HCT116 (cell line): ENCODE data around the gene CASZ1. TPM values are rescaled to one million over a fixed set of nuclear protein-coding genes. Genes with fewer than 3 reads are reported as not detected.

ENCODE experiments used
- ATAC-seq: fragments of 200-7000 bp; cut with Tn5 transposase; 2 replicates; pipeline ENCODE4 v1.9.1; 2020; ENCODE audit warnings: mild to moderate bottlenecking, moderate library complexity
- BruUV-seq: library from RNA; stranded (reverse); fragments of 400-500 nt; replicated peaks from 2 replicates; lab custom pipeline; 2021; lab: Mats Ljungman, UMichigan
- CTCF ChIA-PET: fragments of 300-600 bp; sonication (Branson Sonifier 250); formaldehyde crosslinking; loops from one replicate; lab custom pipeline; 2021; ENCODE audit warnings: antibody characterized with exemption; lab: Charles Lee
- POLR2A ChIA-PET: fragments of 300-600, 350-600 bp; sonication (Branson Sonifier 250); formaldehyde crosslinking; loops from one replicate; lab custom pipeline; 2021; ENCODE audit warnings: antibody characterized with exemption; lab: Charles Lee
- RAD21 ChIA-PET, 2 experiments: fragments of 300-600 bp; sonication (Branson Sonifier 250); formaldehyde crosslinking; loops; one replicate each; lab custom pipeline; 2023; ENCODE audit warnings: low total read pairs in 2 of 2; ENCODE audit not compliant: uncharacterized antibody in 2 of 2, unreplicated experiment in 2 of 2, low non-redundant PET in 1 of 2; lab: Charles Lee
- DNase-seq: peaks from one replicate; pipeline ENCODE4 v3.0.0-alpha.2; 2010; ENCODE audit warnings: low read depth, low spot score
- H2AFZ ChIP-seq: fragments of 200-600 bp; shearing (Covaris generic), sonication (generic); 2 replicates; pipeline ENCODE4 v1.6.1; 2017; ENCODE audit warnings: low read depth, mixed run types, mixed read lengths, antibody characterized with exemption, low read length; ENCODE audit not compliant: poor library complexity, severe bottlenecking
- H3K27ac ChIP-seq: 2 replicates; pipeline ENCODE4 v1.5.1; 2012; ENCODE audit warnings: low read depth, low read length
- H3K27me3 ChIP-seq: fragments of 200-600 bp; sonication (generic); 2 replicates; pipeline ENCODE4 v1.6.1; 2016; ENCODE audit warnings: mixed run types, low read length, mixed read lengths; ENCODE audit not compliant: insufficient read depth
- H3K36me3 ChIP-seq, 2 experiments: fragments of 200-500 bp in 1 of 2; fragments of 200-600 bp in 1 of 2; sonication (Bioruptor generic) in 1 of 2; sonication (generic) in 1 of 2; 2 replicates each; pipeline versions ENCODE4 v1.5.1 to v1.6.1; 2014 to 2016; ENCODE audit warnings: low read length in 2 of 2, inconsistent platforms in 1 of 2, mixed read lengths in 1 of 2, mixed run types in 1 of 2; ENCODE audit not compliant: insufficient read depth in 2 of 2, control insufficient read depth in 1 of 2
- H3K4me1 ChIP-seq, 2 experiments: fragments of 200-600 bp in 1 of 2; sonication (generic) in 1 of 2; 2 replicates each; pipeline versions ENCODE4 v1.5.1 to v1.6.1; 2012 to 2017; ENCODE audit warnings: low read length in 2 of 2, inconsistent platforms in 1 of 2, mild to moderate bottlenecking in 1 of 2, mixed read lengths in 1 of 2, mixed run types in 1 of 2, moderate library complexity in 1 of 2; ENCODE audit not compliant: insufficient read depth in 2 of 2, control insufficient read depth in 1 of 2
- H3K4me2 ChIP-seq: fragments of 200-600 bp; sonication (generic); 2 replicates; pipeline ENCODE4 v1.6.1; 2017; ENCODE audit warnings: mixed run types, low read length, mixed read lengths
- H3K4me3 ChIP-seq, 2 experiments: fragments of 200-600 bp in 1 of 2; sonication (generic) in 1 of 2; replicated peaks in 1 of 2; 2 replicates each; pipeline ENCODE4 v1.5.1; 2011 to 2016; ENCODE audit warnings: low read length in 2 of 2, control low read depth in 1 of 2, low read depth in 1 of 2, mild to moderate bottlenecking in 1 of 2, mixed read lengths in 1 of 2, mixed run types in 1 of 2
- H3K79me2 ChIP-seq: fragments of 200-600 bp; sonication (generic); 2 replicates; pipeline ENCODE4 v1.6.1; 2017; ENCODE audit warnings: mild to moderate bottlenecking, mixed run types, low read length, moderate library complexity, mixed read lengths; ENCODE audit not compliant: insufficient read depth
- H3K9ac ChIP-seq: fragments of 200-600 bp; sonication (generic); 2 replicates; pipeline ENCODE4 v1.6.1; 2016; ENCODE audit warnings: low read length, mixed read lengths
- H3K9me2 ChIP-seq: fragments of 200-600 bp; sonication (generic), shearing (Covaris generic); 2 replicates; pipeline ENCODE4 v1.6.1; 2017; ENCODE audit warnings: mixed run types, mild to moderate bottlenecking, moderate library complexity; ENCODE audit not compliant: insufficient read depth
- H3K9me3 ChIP-seq, 2 experiments: fragments of 200-500 bp in 1 of 2; fragments of 200-600 bp in 1 of 2; sonication (Bioruptor generic) in 1 of 2; sonication (generic) in 1 of 2; 2 replicates each; pipeline ENCODE4 v1.6.1; 2014 to 2017; ENCODE audit warnings: low read length in 2 of 2, mixed read lengths in 2 of 2, inconsistent platforms in 1 of 2, low read depth in 1 of 2, mild to moderate bottlenecking in 1 of 2, mixed run types in 1 of 2, moderate library complexity in 1 of 2; ENCODE audit not compliant: control insufficient read depth in 1 of 2, insufficient read depth in 1 of 2
- H4K20me1 ChIP-seq: fragments of 200-600 bp; sonication (generic), shearing (Covaris generic); 2 replicates; pipeline ENCODE4 v1.6.1; 2017; ENCODE audit warnings: mixed run types, mild to moderate bottlenecking, moderate library complexity; ENCODE audit not compliant: insufficient read depth
- ATF3 ChIP-seq: IDR thresholded peaks from 2 replicates; pipeline ENCODE4 v1.6.1; 2012
- CBX3 ChIP-seq: IDR thresholded peaks from 2 replicates; pipeline ENCODE4 v1.6.1; 2012; ENCODE audit warnings: low read depth
- CEBPB ChIP-seq: IDR thresholded peaks from 2 replicates; pipeline ENCODE4 v1.6.1; 2012; ENCODE audit warnings: low read depth
- CTCF ChIP-seq, 3 experiments: fragments of 200-600 bp in 1 of 3; sonication (generic) in 1 of 3; IDR thresholded peaks in 2 of 3; conservative IDR thresholded peaks in 1 of 3; 2 replicates each; pipeline ENCODE4 v1.5.1; 2012 to 2017; ENCODE audit warnings: low read depth in 2 of 3, low read length in 2 of 3, antibody characterized with exemption in 1 of 3, borderline replicate concordance in 1 of 3, control low read depth in 1 of 3, mild to moderate bottlenecking in 1 of 3, mixed read lengths in 1 of 3, mixed run types in 1 of 3, moderate library complexity in 1 of 3; ENCODE audit not compliant: insufficient read depth in 1 of 3
- EGR1 ChIP-seq: IDR thresholded peaks from 2 replicates; pipeline ENCODE4 v1.6.1; 2012; ENCODE audit warnings: low read depth
- ELF1 ChIP-seq: IDR thresholded peaks from 2 replicates; pipeline ENCODE4 v1.6.1; 2012; ENCODE audit warnings: low read depth, borderline replicate concordance
- EZH2 ChIP-seq: fragments of 200-600 bp; sonication (generic); IDR thresholded peaks from 2 replicates; pipeline ENCODE4 v1.6.1; 2017; ENCODE audit warnings: antibody characterized with exemption, mixed run types
- EZH2phosphoT487 ChIP-seq: fragments of 200-600 bp; IDR thresholded peaks from 2 replicates; pipeline ENCODE4 v1.6.1; 2018; ENCODE audit warnings: antibody characterized with exemption, borderline replicate concordance
- JUND ChIP-seq: IDR thresholded peaks from 2 replicates; pipeline ENCODE4 v1.6.1; 2012
- MAX ChIP-seq: IDR thresholded peaks from 2 replicates; pipeline ENCODE4 v1.6.1; 2012
- POLR2A ChIP-seq: IDR thresholded peaks from 2 replicates; pipeline ENCODE4 v1.7.0; 2011; ENCODE audit warnings: borderline replicate concordance; ENCODE audit not compliant: insufficient read depth, insufficient read length; ENCODE audit errors: extremely low read depth
- POLR2AphosphoS5 ChIP-seq: IDR thresholded peaks from 2 replicates; pipeline ENCODE4 v1.6.1; 2011; ENCODE audit warnings: mild to moderate bottlenecking, low read depth, low read length, moderate library complexity
- RAD21 ChIP-seq: IDR thresholded peaks from 2 replicates; pipeline ENCODE4 v1.6.1; 2012; ENCODE audit warnings: low read depth, mild to moderate bottlenecking
- SIN3A ChIP-seq: IDR thresholded peaks from 2 replicates; pipeline ENCODE4 v1.6.1; 2012; ENCODE audit warnings: low read depth
- SP1 ChIP-seq: IDR thresholded peaks from 2 replicates; pipeline ENCODE4 v1.6.1; 2012; ENCODE audit warnings: low read depth
- SRF ChIP-seq: IDR thresholded peaks from 2 replicates; pipeline ENCODE4 v1.6.1; 2012; ENCODE audit warnings: low read depth
- YY1 ChIP-seq: IDR thresholded peaks from 2 replicates; pipeline ENCODE4 v1.6.1; 2011; ENCODE audit warnings: low read length, low read depth, moderate library complexity, mild to moderate bottlenecking; ENCODE audit not compliant: insufficient replicate concordance; ENCODE audit errors: extremely low read depth
- ZFX ChIP-seq: fragments of 450-650 bp; IDR thresholded peaks from 2 replicates; pipeline ENCODE4 v1.6.1; 2017
- ZNF274 ChIP-seq: fragments of 200-500 bp; sonication (Bioruptor generic); IDR thresholded peaks from 2 replicates; pipeline ENCODE4 v1.6.1; 2014; ENCODE audit warnings: mild to moderate bottlenecking, low read depth, low read length, inconsistent platforms
- intact Hi-C: fragments of 100-400 bp; cut with micrococcal nuclease; formaldehyde crosslinking; loops from 2 replicates; pipeline ENCODE4 v1.10.0; 2022
- total RNA-seq: library from RNA; stranded (reverse); gene quantifications from one replicate; pipeline ENCODE4 v1.2.1, GENCODE V29; 2021; ENCODE audit not compliant: unreplicated experiment

CASZ1 gene
- total RNA-seq, 1 experiment from 2014 or later, result 7.7 TPM

GRCh38 chr1:10709646-10710045, 86.8 kb downstream of the CASZ1 start:
- no peaks in the 10 kb centered on the region for H3K9me3 ChIP-seq
- no peaks in the 10 kb centered on the region for H4K20me1 ChIP-seq
- H2AFZ ChIP-seq, result no peak overlapping the region
- no peak overlapping the region for H3K27ac ChIP-seq
- no TSS peak for BruUV-seq
- ChIA-PET CTCF (no interaction called here), RAD21 (no interaction called here), POLR2A (no interaction called here)
- DNase-seq, result no peak
- H3K27me3 ChIP-seq, result no peaks in the 10 kb centered on the region
- H3K36me3 ChIP-seq, result no peaks in the 10 kb centered on the region
- no peak overlapping the region for H3K4me2 ChIP-seq
- no peaks in the 10 kb centered on the region for H3K79me2 ChIP-seq
- H3K9ac ChIP-seq, result no peak overlapping the region
- TF ChIP-seq ZNF274, result no peak
- no peak for TF ChIP-seq MAX
- no peak for TF ChIP-seq YY1
- TF ChIP-seq CEBPB, result no peak
- no peak for TF ChIP-seq SIN3A
- TF ChIP-seq CTCF (IDR thresholded peaks at IDR 0.05 in 2 of 3, conservative IDR thresholded peaks at IDR 0.05 in 1 of 3; ENCODE audit: borderline replicate concordance in 1 of 3, insufficient read depth in 1 of 3, low read depth in 2 of 3, low read length in 2 of 3), result no peak
- no peak for TF ChIP-seq EGR1
- no peak for TF ChIP-seq POLR2AphosphoS5
- no peak for TF ChIP-seq EZH2
- no peak for TF ChIP-seq SP1
- no peak for TF ChIP-seq ATF3
- TF ChIP-seq SRF, result no peak
- no peak for TF ChIP-seq RAD21
- no peak for TF ChIP-seq JUND
- TF ChIP-seq ELF1, result no peak
- no peak for TF ChIP-seq POLR2A
- no peak for TF ChIP-seq ZFX
- no peak for TF ChIP-seq EZH2phosphoT487
- no peak for TF ChIP-seq CBX3
- TF ChIP-seq, all 23 proteins: peak for 0
- ATAC-seq, result no peak
- Histone ChIP-seq H3K4me3 (no peak overlapping the region), H3K9me2 (no peaks in the 10 kb centered on the region), H3K4me1 (no peaks in the 10 kb centered on the region)
- intact Hi-C loops, result no loop called here
